Activated B cell treated with CpG ODN at 0.5 μM for 24 hours (primary cell): ENCODE data around the gene INPP5F. TPM values are rescaled to one million over a fixed set of nuclear protein-coding genes. Genes with fewer than 3 reads are reported as not detected.

Experiments
- ATAC-seq: fragments of 200-7000 bp; cut with Tn5 transposase; one replicate; pipeline ENCODE4 v1.10.0; 2021; ENCODE audit warnings: low read depth, mild to moderate bottlenecking, moderate library complexity
- CTCF ChIA-PET: fragments of 350-600 bp; sonication (Branson Sonifier 250); formaldehyde crosslinking; loops from one replicate; lab custom pipeline; 2021; ENCODE audit warnings: antibody characterized with exemption; lab: Charles Lee
- POLR2A ChIA-PET: fragments of 350-600 bp; sonication (Branson Sonifier 250); formaldehyde crosslinking; loops from one replicate; lab custom pipeline; 2021; ENCODE audit warnings: antibody characterized with exemption; lab: Charles Lee
- DNase-seq: peaks from one replicate; pipeline ENCODE4 v3.0.0; 2022
- H3K27ac Mint-ChIP-seq: one replicate; pipeline ENCODE4 v1.8.0; 2020; ENCODE audit warnings: mixed read lengths
- H3K27me3 Mint-ChIP-seq: one replicate; pipeline ENCODE4 v1.8.0; 2021; ENCODE audit warnings: mixed read lengths
- H3K36me3 Mint-ChIP-seq: one replicate; pipeline ENCODE4 v1.8.0; 2021; ENCODE audit warnings: low read depth, mixed read lengths
- H3K4me1 Mint-ChIP-seq: one replicate; pipeline ENCODE4 v1.8.0; 2021; ENCODE audit warnings: mixed read lengths
- H3K4me3 Mint-ChIP-seq: one replicate; pipeline ENCODE4 v1.8.0; 2020; ENCODE audit warnings: mild to moderate bottlenecking, mixed read lengths
- H3K9me3 Mint-ChIP-seq: one replicate; pipeline ENCODE4 v1.8.0; 2020; ENCODE audit warnings: mixed read lengths
- intact Hi-C: fragments of 100-400 bp; cut with micrococcal nuclease; formaldehyde crosslinking; loops from one replicate; pipeline ENCODE4 v1.15.1; 2024
- total RNA-seq: library from RNA; stranded (reverse); gene quantifications from 2 replicates; pipeline ENCODE4 v1.2.3, GENCODE V29; 2022
- TF ChIP-seq, protein P1 (sequence below): fragments of 200-600 bp; IDR thresholded peaks from one replicate; pipeline ENCODE4 v1.8.0; 2022; ENCODE audit warnings: antibody characterized with exemption, mild to moderate bottlenecking

The INPP5F gene
- total RNA-seq, 1 donor from 2014 or later, result 53.5 TPM

DNA sequence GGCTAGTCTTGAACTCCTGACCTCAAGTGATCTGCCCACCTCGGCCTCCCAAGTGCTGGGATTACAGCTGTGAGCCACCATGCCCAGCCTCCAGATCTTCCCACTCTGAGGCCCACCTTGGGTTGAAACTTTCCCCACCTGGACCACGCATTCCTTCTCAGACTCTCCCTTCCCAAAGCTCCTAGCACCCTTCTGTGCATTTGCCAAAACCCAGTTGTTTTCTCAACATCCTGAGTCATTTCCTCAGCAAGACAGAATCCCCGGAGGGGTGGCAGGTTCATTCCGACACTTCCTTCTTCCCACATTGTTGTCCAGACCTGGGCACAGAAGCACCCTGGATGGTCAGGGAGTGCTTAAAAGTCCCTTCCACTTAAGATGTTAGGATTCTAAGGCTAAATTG, 45.8 kb upstream of the INPP5F start:
- CTCF ChIA-PET, result no interaction called here
- Mint-ChIP-seq H3K36me3 (peaks cover 3% of the 10 kb centered on the region), H3K27me3 (peaks cover 3% of the 10 kb centered on the region), H3K4me1 (no peaks in the 10 kb centered on the region), H3K27ac (no peak overlapping the region), H3K9me3 (no peaks in the 10 kb centered on the region), H3K4me3 (no peak overlapping the region)
- TF ChIP-seq, protein P1, sequence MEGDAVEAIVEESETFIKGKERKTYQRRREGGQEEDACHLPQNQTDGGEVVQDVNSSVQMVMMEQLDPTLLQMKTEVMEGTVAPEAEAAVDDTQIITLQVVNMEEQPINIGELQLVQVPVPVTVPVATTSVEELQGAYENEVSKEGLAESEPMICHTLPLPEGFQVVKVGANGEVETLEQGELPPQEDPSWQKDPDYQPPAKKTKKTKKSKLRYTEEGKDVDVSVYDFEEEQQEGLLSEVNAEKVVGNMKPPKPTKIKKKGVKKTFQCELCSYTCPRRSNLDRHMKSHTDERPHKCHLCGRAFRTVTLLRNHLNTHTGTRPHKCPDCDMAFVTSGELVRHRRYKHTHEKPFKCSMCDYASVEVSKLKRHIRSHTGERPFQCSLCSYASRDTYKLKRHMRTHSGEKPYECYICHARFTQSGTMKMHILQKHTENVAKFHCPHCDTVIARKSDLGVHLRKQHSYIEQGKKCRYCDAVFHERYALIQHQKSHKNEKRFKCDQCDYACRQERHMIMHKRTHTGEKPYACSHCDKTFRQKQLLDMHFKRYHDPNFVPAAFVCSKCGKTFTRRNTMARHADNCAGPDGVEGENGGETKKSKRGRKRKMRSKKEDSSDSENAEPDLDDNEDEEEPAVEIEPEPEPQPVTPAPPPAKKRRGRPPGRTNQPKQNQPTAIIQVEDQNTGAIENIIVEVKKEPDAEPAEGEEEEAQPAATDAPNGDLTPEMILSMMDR, result no peak
- ATAC-seq, result no peak
- POLR2A ChIA-PET, result interaction anchor here (0.6 kb wide), 2 partner anchors 25 to 46 kb away, joined by 4 read pairs; partner anchors contain the start of gene INPP5F
- intact Hi-C loops, result no loop called here
- no peak for DNase-seq

DNA sequence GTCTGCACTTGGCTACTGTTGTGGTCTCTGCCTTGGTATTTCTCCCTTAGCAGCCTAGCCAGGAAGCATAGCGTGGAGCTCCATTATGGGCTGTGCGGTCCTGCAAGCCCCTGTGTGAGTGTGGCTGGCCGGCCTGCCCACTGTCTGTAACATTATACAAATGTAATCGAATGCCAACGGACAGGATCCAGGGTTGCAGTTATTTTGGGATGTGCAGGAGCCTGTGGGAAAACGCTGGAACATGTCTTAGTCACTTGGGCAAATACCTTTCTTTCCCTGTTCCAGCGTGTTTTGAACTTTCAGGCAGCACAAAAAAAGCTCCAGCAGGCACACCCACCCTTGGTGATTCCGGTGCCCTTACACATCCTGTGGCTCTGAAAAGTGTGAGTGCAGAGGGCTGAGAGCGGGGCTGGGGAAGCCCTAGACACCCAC, 45.2 kb upstream of the INPP5F start:
- Mint-ChIP-seq H3K4me1 (no peaks in the 10 kb centered on the region), H3K4me3 (no peak overlapping the region), H3K27ac (no peak overlapping the region), H3K27me3 (peaks cover 3% of the 10 kb centered on the region), H3K36me3 (peaks cover 3% of the 10 kb centered on the region), H3K9me3 (no peaks in the 10 kb centered on the region)
- ChIA-PET POLR2A (no interaction called here), CTCF (no interaction called here)
- DNase-seq, result no peak
- TF ChIP-seq, protein P1, result no peak
- intact Hi-C loops, result no loop called here
- ATAC-seq, result no peak

DNA sequence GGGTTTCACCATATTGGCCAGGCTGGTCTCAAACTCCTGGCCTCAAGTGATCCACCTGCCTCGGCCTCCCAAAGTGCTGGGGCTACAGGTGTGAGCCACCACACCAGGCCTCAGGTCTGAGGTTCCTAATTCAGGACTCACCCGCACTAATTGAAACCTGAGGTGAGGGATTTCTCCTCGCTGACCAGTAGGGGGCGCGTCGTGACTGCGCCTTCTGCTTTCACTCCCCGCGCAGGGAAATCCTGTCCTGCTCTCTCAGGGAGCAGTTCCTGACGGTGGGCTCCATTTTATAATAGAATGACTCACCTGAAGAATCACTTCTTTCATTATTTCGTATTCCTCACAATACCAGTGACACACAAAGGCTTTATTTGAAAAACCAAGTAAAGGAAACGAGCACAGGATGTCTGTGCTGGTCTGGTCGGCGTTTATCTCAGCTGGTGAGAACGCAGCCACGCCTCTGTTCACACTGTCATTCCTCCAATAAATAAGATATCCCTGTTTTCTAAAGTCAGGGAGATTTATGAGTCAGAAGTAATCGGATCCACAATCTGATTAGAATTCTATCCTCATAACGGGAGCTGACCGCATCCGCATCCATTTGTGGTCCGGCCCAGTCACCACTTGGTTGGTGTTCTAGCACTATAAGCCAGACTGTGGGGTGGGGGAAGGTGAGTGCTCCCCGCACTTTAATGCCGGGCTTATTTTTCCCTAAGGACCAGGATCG, 39.2 kb upstream of the INPP5F start:
- ChIA-PET POLR2A (interaction anchor here (0.8 to 2.7 kb wide), 8 partner anchors 13 to 187 kb away, joined by 3 to 33 read pairs (median 6); partner anchors contain the start of genes BAG3, INPP5F and MCMBP), CTCF (interaction anchor here (0.7 to 6.3 kb wide), 44 partner anchors 11 to 650 kb away, joined by 3 to 113 read pairs (median 4); partner anchors contain the start of genes BAG3, INPP5F and MCMBP)
- peaks cover 3% of the 10 kb centered on the region for H3K27me3 Mint-ChIP-seq
- DNase-seq (peak; percentile 68), ATAC-seq (peak; percentile 93)
- H3K27ac Mint-ChIP-seq, result peak overlapping the region; percentile 77
- peak overlapping the region; percentile 71 for H3K4me3 Mint-ChIP-seq
- TF ChIP-seq, protein P1, result peak; percentile 93
- intact Hi-C loops, result loop anchor here (1.0 to 5.0 kb wide), 6 partner anchors 14 to 173 kb away; partner anchors contain the start of gene INPP5F
- H3K4me1 Mint-ChIP-seq, result peaks cover 28% of the 10 kb centered on the region
- H3K9me3 Mint-ChIP-seq, result no peaks in the 10 kb centered on the region
- no peaks in the 10 kb centered on the region for H3K36me3 Mint-ChIP-seq

DNA sequence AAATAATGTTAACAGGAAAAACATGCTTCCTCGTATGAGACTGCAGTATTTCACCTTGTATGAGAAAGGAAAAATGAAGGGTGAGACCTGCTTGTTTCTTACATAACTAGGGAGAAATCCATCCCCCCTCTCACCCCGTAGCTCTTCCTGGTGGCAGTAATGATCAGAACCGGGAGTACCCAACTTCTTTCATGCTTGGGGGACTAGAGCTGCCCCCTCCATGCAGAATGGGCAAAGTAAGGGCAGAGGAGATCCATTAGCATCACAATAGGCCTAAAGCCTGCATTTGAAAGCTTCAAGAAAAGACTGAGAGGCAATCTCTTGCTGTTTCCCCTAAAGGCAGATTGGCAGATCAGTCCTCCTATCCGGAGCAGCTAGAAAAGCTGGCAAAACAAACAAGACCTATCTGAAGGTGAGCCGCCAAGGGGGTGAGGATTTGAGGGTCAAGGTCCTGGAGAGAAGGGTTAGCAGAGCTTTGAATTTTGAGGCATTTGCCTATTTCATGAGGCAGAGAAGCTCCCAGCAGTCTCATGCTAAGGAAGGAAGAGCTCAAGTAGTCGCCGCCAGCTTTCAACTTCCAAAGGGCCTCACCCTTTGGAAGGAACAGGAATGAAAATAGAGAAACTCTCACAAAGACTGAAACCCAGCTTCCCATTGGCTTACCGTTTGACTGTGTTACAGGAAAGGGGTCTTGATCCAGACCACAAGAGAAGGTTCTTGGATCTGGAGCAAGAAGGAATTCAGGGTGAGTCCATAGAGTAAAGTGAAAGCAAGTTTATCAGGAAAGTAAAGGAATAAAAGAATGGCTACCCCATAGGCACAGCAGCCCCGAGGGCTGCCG, 38.4 kb upstream of the INPP5F start:
- intact Hi-C loops, result loop anchor here (5.0 kb wide), 1 partner anchor 125 kb away; no protein-coding TSS in a partner anchor
- Mint-ChIP-seq H3K9me3 (no peaks in the 10 kb centered on the region), H3K4me1 (peaks cover 30% of the 10 kb centered on the region), H3K27ac (peak overlapping the region; percentile 77), H3K27me3 (no peaks in the 10 kb centered on the region), H3K4me3 (no peak overlapping the region), H3K36me3 (no peaks in the 10 kb centered on the region)
- CTCF ChIA-PET, result interaction anchor here (0.7 to 6.3 kb wide), 44 partner anchors 10 to 650 kb away, joined by 3 to 113 read pairs (median 4); partner anchors contain the start of genes INPP5F, MCMBP and SEC23IP
- ATAC-seq (no peak), DNase-seq (no peak)
- POLR2A ChIA-PET, result interaction anchor here (0.8 to 2.7 kb wide), 9 partner anchors 12 to 186 kb away, joined by 3 to 33 read pairs (median 4); partner anchors contain the start of genes BAG3, INPP5F and MCMBP
- TF ChIP-seq, protein P1, result no peak
